Stimulated activated CD8-positive, alpha-beta memory T cell treated with anti-CD3 and anti-CD28 coated beads, Interleukin-15, amount 100 ng/mL, for 4 hours (primary cell): ENCODE data around the gene RASGRP1.
A peak's percentile ranks its signal among the peaks of the same experiment; 100 is the strongest.

Source experiments
- DNase-seq, 2 donors: peaks; one replicate each; pipeline ENCODE4 v3.0.0-alpha.2; 2020; ENCODE audit warnings: low read depth in 2 of 2

RASGRP1 gene

DNA sequence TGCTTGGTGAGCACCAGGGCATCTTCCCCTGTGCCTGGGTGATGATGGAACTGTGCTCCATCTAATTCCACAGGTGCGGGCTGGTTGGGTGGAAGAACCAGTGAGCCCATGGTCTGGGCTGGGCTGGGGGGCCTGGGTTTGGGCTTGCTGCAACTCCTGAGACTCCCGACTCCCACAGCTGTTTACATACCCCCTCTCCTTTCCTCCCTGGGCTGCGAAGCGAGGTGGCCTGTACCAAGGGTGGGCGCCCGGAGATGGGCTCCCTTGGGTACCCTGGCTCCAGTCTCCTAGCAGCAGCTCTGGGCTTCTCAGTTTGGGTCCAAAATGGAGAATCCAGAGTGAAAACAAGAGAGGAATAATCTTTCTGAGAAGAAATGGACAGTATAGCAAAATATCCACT is 105.1 kb downstream of the RASGRP1 start:
- no peak for DNase-seq

DNA sequence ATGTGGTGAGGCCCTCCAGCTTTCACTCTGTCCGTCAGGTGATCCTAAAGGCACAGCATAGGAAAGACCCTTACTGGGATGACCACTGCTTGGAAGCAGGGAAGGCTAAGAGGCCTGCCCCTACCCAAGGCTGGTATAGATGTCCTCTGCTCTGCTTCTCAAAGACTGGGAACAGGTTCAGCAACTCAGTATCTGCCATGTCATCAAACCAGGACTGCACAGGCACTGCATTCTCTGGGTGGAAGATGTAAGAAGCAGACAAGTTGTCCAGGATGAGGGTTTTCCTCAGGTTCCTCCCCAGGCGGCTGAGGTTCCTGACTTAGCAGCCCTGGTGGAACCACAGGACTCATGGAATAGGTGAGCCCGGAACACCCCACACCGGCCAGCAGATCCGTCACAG is 106.0 kb downstream of the RASGRP1 start:
- no peak for DNase-seq

DNA sequence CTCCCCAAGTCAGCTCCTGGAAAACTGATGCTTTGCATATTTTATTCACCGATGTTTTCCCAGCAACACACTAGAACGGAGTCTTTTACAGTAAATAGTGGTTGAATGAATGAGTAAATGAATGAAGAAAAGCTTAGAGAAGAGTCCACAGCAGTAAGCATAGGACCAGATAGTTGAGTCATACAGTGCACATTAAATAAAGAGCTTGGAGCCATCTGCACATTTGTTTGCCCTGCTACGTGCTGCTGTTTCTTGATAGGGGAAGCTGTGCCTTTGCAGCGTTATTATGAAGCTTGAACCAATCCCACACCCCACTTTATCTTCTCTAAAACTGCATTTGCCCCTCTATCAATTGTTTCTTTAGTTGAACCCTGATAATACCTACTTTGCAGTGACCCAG is 109.5 kb downstream of the RASGRP1 start:
- no peak for DNase-seq

DNA sequence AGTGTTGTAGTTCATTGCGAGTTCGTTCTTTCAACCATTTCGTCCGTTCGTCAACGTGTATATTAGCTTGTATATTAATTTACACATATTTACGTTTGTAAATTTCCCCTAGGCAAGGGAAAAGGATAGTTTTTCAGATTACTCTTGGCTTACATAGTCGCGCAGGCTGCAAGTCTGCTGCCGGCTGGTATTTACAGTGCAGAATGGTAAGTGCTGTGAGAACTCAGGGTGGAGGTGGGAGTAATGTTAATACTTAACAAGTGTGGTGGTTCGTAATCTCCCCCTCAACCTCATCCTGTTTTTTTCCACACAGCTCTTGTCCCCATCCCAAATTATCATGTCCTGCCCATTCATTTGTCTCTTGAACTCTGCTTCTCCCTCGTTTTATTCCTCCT is 109.9 kb downstream of the RASGRP1 start:
- no peak for DNase-seq

DNA sequence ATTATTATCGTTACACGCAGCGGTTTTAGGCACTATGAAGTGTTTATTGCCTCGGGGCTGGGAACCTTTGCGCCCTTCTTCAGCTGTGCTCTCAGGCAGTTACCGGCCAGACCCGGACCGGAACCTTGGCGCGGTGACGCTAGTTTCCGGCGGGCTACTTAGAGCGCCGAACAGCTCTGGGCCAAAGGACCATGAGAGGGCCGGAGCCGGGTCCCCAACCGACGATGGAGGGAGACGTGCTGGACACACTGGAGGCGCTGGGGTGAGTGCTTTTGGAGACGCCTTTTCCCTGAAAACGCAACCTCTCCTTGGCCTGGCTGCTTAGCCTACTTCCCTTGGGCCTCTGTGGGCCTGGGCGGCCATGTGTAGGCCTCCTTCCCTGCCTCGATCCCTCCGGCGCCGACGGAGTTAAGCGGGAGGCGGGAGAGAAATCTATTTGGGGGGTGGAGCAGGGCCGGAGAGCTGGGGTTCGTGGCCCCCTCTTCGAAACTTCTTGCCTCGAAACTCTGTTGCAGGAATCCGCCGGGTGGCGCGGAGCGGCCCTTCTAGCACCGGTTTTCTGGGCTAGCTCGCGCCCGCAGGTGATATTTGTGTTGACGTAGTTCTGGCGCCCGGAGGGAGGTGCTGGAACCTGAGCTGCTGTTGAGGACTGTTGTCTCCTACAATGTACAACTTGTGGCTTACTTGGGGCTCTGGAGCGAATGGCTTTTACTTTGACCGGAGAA is 110.5 kb downstream of the RASGRP1 start, which contains the start of gene FAM98B:
Gene FAM98B (plus strand): TSS at position 157 of the 725 bp plus-strand sequence. CDS start 35 bp downstream, at position 192.
- DNase-seq, result peak; percentile 70 to 76

DNA sequence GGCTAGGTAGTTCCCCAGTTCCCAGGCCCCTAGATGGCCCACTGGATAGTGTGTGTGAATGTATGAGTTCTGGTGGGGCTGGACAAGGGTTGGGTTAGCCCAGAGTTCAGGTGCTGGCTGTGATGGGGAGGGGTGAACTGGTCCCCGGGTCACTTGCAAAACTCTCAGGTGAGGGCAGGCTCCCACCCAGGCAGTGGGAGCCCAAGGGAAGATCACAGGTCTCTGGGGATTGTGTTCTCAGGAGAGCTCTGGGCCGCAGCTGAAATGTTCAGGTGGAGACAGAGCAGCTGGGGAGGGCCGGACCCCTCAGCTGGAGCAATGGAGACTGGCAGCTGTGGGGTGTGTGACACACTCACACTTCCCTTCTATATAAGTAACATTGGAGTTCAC is 123.5 kb downstream of the RASGRP1 start:
- DNase-seq, result no peak

DNA sequence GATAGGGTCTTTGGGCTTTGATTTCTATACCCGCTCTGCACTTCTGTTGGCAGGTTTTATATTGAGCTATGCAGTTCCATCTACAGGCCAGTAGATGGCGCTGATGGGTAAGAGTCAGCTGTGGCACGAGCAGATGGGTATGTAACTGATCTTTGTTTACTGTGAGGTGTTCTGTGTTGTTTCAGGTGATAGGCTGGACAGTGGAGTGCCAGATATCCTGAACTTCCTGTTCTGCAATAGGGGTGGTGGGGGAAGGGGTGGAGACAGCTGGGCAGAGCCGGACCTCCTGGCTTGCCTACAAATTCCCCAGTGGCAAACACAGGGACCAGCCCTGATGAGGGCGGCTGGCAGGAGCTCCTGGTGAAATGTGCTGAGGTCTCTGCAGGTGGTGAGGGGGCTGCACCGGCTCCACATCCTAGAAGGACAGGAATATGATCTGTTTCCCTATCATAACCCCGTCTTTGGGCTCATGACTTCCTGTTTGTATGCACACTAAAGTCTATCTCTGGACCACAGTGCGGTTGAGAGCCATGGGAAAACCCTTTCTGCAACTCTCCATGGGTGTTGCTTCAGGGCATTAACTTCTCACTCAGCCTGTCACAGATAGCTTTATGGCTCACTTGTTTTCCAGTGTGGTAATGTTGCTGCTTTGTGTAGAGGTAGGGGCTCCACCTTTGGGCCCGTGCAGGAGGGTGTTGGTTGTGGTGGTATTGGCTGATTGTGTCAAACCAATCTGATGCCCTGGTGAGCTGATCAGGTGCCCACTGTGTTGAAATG is 124.1 kb downstream of the RASGRP1 start:
- DNase-seq, result no peak
